Hematopoietic multipotent progenitor cell treated with erythropoietin and hydrocortisone succinate and interleukin-3 and kit ligand, for 8 days (in vitro differentiated cells): ENCODE results near the gene LCE6A.

Experiments used
- DNase-seq: peaks from one replicate; pipeline ENCODE4 v3.0.0-alpha.2; 2015

Gene LCE6A

DNA sequence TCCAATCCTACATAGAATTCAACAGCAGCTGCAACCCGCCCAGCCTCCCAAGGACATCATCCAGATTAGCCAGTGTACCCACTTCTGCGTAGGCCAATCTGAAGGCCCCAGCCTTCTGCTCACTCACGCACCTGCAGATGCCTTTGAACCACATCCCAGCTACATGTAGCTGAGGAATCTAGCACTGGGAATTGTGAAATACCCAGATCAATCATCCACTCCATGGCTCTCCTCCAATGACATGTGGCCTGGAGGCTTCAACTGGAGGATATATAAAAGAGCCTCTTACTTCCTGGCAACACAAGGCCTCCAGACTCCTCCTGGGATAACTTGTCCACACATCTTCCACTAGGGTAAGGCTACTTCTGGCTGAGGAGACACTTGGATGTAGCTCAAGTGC is at the start of gene LCE6A:
Gene LCE6A, plus strand, starts transcription at position 301 of the 400 bp plus-strand sequence. CDS start 665 bp downstream, outside the sequence.
- DNase-seq = no peak

DNA sequence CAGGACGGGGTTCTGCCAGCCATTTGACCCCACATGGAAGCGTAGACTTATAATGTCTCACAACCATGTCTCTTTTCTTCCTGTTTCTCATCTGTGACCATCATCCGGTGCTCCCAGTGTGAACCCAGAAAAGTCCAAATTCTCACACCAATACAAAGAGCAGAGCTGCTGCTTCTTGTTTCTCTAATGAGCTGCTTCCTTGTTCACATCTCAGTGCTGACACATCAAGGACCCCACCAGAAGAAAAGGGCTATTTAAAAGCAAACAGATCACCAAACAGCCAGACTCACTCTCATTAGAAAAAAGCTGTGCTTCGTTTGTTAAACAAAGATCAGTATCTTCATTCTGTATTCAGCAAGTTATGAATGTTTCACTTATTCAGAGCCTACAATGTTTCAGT is 47.0 kb upstream of the LCE6A start:
- DNase-seq = no peak

GRCh38 chr1:152796421-152796820 is 46.2 kb upstream of the LCE6A start, which contains the start of gene LCE1D:
Gene LCE1D (plus strand): TSS chr1:152796721. CDS start chr1:152797795, 1,074 bp downstream.
- no peak for DNase-seq

DNA sequence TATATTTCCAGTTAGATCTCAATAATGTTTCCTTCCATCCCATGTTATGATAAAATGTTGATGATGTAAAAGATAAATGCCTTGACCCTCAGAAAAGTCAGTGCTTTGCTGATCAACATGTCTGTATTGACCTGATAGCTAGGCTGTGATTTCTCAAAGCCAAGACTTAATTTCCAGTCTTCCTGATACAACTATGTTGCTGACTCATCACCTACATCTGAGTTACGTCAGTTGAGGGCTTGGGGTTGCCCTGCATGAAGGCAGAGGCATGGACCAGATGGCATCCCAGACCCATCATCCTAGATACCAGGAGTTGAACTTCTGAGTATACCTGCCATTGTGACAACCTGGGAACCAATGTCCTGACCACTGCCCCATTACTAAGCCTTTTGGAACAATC is 41.3 kb upstream of the LCE6A start:
- no peak for DNase-seq

DNA sequence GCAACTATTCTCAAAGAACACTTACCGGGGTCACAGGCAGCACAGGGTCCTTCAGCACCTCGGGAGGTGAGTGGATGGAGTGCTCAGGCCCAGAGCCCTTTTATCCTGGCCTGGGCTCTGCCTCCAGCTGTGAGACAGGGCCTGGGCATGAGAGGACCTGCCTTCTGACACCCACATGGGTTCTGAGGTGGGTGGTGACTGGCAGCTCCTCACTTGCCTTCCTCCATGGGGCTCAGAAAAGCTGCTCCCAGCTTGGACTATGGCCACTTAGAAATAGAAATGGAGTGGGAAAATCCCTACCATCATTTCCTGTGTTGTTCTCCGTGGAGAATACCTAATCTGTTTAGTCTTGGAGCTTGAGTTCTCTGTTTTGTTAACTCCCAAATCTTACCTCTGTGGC is 36.1 kb upstream of the LCE6A start, which contains the start of gene LCE1C:
Gene LCE1C, minus strand, starts transcription at position 76 of the 400 bp plus-strand sequence. CDS start 1,173 bp downstream, outside the sequence.
- no peak for DNase-seq

DNA sequence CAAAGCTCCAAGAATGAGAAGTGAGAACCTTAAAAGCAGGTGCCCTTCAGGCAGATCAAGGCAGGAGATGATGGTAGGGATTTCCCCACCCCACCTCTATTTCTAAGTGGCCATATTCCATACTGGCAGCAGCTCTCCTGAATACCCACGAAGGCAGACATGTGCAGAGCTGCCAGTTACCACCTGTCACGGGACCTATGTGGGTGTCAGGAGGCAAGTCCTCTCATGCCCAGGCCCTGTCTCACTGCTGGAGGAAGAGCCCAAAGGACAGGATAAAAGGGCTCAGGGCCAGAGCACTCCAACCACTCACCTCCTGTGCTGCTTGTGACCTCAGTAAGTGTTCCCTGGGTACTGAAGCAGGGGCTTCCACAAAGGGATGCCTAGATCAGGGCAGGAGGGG is 31.6 kb upstream of the LCE6A start:
- DNase-seq = no peak

DNA sequence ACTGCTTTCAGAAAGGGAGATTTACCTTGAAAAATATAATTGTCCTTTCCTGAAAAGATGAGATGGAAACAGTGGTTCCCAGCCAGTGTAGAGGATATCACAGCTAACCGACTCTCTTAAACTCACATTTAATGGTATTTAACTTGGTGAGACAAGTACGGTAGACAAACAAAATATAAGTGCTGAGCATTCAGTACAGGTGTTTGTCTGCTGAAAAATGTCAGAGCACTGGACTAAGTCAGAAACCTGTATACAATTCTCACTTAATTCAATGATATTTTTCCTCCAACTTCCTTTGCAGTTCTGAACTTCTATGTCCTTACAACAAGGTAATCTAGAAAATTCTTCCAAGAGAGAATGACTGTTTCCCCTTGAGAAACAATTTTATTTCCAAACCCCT is 31.0 kb upstream of the LCE6A start, which contains the start of gene LCE1B:
Gene LCE1B, plus strand, starts transcription at position 301 of the 400 bp plus-strand sequence. CDS start 476 bp downstream, outside the sequence.
- no peak for DNase-seq

- DNase-seq = no peak
These were observed 25.3 kb upstream of the LCE6A start for GRCh38 chr1:152817309-152817708.

DNA sequence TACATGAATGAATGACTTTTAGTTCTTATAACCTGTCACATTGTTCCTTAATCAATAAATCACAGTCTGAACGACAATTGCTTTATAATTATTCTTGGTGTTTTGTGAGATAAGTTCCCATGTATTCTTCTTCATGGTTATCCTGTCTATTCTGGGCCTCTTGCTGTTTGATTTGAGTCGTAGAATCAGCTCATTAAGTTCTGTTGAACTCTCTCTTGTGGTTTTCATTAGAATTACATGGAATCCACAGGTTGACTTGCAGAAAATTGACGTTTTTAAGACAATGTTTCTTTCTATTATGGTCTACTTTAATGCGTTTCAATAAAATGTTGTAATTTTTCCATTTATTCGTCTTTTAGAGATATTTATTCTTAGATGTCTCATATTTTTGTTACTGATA is 19.4 kb upstream of the LCE6A start:
- no peak for DNase-seq

DNA sequence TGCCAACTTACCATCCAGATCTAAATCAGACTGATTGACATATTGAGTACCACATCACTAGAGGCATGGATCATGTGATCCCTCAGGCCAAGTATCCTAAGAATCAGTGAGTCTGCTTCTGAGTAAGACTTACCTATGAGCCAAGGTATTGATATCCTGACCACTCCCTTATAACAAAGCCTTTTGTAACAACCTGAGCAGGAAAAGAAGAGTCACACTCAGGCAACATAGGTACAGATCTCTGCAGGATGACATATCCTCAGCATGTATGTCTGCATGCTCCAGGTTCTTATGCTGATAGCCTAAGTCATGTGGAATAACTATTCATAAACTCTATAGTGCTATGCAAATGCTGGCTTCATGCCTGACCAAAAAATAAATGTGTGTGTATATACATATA is 17.7 kb upstream of the LCE6A start:
- no peak for DNase-seq

DNA sequence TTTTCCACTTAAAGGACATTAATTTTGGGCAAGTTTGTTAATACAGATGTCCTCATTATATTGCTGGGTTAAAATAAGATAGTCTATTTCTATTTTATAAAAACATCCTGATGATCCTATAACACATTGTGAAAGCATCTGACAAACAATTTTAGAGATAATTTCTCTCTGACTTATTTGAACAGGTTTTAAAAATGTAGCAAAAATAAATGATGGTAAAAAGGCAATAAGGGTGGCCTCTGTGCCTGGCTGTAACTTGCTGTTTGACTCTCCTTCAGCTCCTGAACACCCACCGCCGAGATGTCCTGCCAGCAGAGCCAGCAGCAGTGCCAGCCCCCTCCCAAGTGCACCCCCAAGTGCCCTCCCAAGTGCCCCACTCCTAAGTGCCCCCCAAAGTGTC is 15.5 kb upstream of the LCE6A start, which contains the start of gene LCE1A:
Gene LCE1A, plus strand, starts transcription at position 301 of the 400 bp plus-strand sequence. Its CDS starts 0 bp downstream, at position 301.
- DNase-seq = no peak

GRCh38 chr1:152836870-152837269 is 5.8 kb upstream of the LCE6A start:
- DNase-seq = no peak

- no peak for DNase-seq
These were observed 13.0 kb downstream of the LCE6A start for GRCh38 chr1:152855661-152856060.

- DNase-seq = no peak
These were observed 15.4 kb downstream of the LCE6A start for GRCh38 chr1:152858062-152858461.

- DNase-seq = no peak
These were observed 17.0 kb downstream of the LCE6A start, which contains the start of gene LCE7A for GRCh38 chr1:152859696-152860095. Gene LCE7A (plus strand): TSS chr1:152859996. CDS start chr1:152860698, 702 bp downstream.

GRCh38 chr1:152860129-152860528 is 17.5 kb downstream of the LCE6A start:
- DNase-seq = no peak

DNA sequence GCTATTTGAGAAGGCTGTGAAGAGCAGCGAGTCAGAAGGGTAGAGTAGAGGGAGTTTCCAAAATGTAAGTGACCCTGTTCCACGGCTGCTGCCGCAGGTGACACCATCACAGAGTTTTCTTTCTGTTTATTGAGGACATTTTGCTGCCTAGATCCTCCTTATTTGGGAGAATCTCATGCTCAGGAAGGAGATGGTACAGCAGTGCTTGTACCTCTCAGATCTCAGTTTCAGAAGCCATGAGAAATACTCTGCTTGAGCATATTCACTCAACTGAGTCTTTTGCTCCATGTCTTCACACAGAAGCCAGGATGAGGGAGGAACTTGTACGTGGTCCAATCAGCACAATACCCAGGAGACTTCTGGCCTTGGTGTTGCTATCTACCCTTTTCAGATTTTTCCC is 18.7 kb downstream of the LCE6A start:
- no peak for DNase-seq

- no peak for DNase-seq
These were observed 21.8 kb downstream of the LCE6A start for GRCh38 chr1:152864443-152864842.

DNA sequence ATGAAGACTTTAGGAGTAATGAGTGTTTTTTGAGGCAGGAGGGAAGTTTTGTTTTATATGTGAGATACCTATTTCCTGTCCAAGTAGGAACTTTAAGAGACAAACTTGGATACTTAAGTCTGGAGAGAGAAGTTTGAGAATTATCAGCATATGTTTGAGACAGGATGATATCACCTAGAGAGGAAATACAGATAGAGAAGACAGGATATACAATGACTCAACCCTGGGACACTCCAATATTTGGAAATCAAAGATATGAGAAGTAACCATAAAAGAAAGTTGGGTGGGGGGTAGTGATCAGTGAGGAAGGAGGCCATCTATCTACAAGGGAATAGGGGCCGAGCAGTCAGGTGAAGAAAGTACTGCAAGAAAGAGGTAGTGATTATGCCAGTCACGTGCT is 23.7 kb downstream of the LCE6A start:
- no peak for DNase-seq

DNA sequence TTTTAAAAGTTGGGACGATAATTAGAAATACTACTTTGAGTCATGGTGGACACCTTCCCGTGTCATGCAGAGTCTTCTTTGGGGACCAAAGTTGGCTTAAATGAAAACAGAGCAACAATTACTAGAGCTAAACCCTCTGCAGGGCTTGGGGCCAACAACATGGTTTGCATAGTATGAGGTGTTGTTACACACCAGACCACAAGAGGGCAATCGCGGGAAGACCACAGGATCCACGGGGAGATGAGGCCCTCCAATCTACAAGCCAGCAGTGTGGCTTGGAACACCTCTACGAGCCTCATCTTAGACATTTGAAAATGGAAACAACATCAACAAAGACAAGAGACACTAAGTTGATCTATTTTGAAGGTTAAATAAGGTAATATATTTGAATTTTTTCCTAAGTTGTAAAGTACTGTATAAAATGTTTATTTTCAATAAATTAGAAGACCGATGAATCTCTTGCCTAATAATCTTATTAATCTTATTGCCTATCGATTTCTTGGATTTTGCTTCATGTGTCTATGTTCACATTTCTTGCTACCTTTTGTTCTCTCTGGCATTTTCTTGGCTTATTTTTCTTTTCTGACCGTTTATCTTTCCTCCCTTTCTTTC is 27.3 kb downstream of the LCE6A start:
- peak; percentile 73 for DNase-seq

- peak; percentile 49 for DNase-seq
These were observed 28.4 kb downstream of the LCE6A start for GRCh38 chr1:152870831-152871730.

DNA sequence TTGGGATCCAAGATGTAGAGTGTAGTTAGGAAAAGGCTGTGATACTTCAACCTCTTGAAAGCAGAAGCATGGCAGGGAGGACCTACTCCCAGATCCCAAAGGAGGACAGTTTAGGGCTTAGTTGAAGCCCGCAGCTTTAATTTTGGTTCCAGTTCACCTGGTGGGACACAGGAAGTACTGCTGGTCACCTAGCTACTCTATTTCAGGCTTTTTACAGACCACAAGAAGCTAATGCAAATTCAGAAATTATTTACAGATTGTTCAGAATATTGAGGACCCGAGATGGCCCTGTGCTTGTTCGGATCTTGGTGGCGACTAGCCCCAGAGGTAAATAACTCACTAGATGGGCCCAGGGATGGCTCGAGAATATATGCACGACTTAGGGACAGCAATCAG is 29.1 kb downstream of the LCE6A start:
- no peak for DNase-seq

DNA sequence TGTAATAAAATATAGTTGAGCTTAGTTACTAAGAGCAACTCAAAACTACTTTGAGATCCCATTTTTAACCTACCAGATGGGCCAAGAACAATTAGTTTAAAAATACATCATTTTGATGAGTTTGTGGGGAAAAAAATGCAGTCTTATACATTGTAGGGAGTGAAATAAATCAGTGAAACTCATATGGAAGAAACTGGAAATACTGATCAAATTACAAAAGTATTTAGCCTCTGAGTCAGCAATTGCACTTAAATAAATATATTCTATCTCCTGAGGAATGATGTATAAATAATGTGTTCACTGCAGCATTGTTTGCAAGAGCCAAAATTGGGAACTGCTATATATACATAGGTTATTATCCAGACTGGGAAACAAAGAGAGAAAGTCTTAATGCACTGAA is 30.8 kb downstream of the LCE6A start:
- no peak for DNase-seq

GRCh38 chr1:152876827-152877226 is 34.2 kb downstream of the LCE6A start:
- DNase-seq = no peak
